Neural cell (in vitro differentiated cells): ENCODE results near the gene EXD3. TPM values are rescaled to one million over a fixed set of nuclear protein-coding genes. Genes with fewer than 3 reads are reported as not detected.

ENCODE experiments used
- H2AFZ ChIP-seq: fragments of 200-600, 300-800 bp; sonication (generic), shearing (Covaris generic); 2 replicates; pipeline ENCODE4 v1.6.0; 2014; ENCODE audit warnings: low read depth, mild to moderate bottlenecking, antibody characterized with exemption, low read length, moderate library complexity
- H3F3A ChIP-seq: fragments of 200-600 bp; shearing (Covaris generic); 2 replicates; pipeline ENCODE4 v1.6.1; 2016; ENCODE audit warnings: mild to moderate bottlenecking, moderate library complexity, mixed read lengths, antibody characterized with exemption, low read length; ENCODE audit not compliant: insufficient read depth, poor library complexity, severe bottlenecking
- H3K27ac ChIP-seq: fragments of 200-600, 300-800 bp; sonication (generic), shearing (Covaris generic); 2 replicates; pipeline ENCODE4 v1.5.1; 2014; ENCODE audit warnings: mild to moderate bottlenecking, low read length, moderate library complexity
- H3K27me3 ChIP-seq: fragments of 300-800, 200-600 bp; sonication (generic), shearing (Covaris generic); 2 replicates; pipeline ENCODE4 v1.6.0; 2014; ENCODE audit warnings: mild to moderate bottlenecking, low read depth, low read length, moderate library complexity; ENCODE audit not compliant: insufficient read depth
- H3K36me3 ChIP-seq: fragments of 300-800, 200-600 bp; sonication (generic), shearing (Covaris generic); 2 replicates; pipeline ENCODE4 v1.5.1; 2014; ENCODE audit warnings: mild to moderate bottlenecking, antibody characterized with exemption, low read length, moderate library complexity; ENCODE audit not compliant: insufficient read depth
- H3K4me2 ChIP-seq: fragments of 300-800, 200-600 bp; sonication (generic), shearing (Covaris generic); 2 replicates; pipeline ENCODE4 v1.6.0; 2014; ENCODE audit warnings: mild to moderate bottlenecking, low read length
- H3K4me3 ChIP-seq: fragments of 300-800, 200-600 bp; sonication (generic), shearing (Covaris generic); 2 replicates; pipeline ENCODE4 v1.5.1; 2014; ENCODE audit warnings: mild to moderate bottlenecking, low read length, moderate library complexity
- H3K79me2 ChIP-seq: fragments of 200-600 bp; shearing (Covaris generic); replicated peaks from 2 replicates; pipeline ENCODE4 v1.6.0; 2014; ENCODE audit warnings: mild to moderate bottlenecking, low read length, moderate library complexity; ENCODE audit not compliant: insufficient read depth
- H3K9ac ChIP-seq: fragments of 300-800, 200-600 bp; sonication (generic), shearing (Covaris generic); 2 replicates; pipeline ENCODE4 v1.6.1; 2016; ENCODE audit warnings: mild to moderate bottlenecking, low read length, mixed read lengths
- H3K9me2 ChIP-seq: fragments of 200-600 bp; shearing (Covaris generic); 2 replicates; pipeline ENCODE4 v1.6.1; 2016; ENCODE audit warnings: mild to moderate bottlenecking, low read length, mixed read lengths; ENCODE audit not compliant: insufficient read depth
- H3K9me3 ChIP-seq: fragments of 200-600, 300-800 bp; sonication (generic), shearing (Covaris generic); 2 replicates; pipeline ENCODE4 v1.6.1; 2016; ENCODE audit warnings: mild to moderate bottlenecking, mixed run types, low read length, moderate library complexity, mixed read lengths
- H4K20me1 ChIP-seq: fragments of 200-600 bp; shearing (Covaris generic); 2 replicates; pipeline ENCODE4 v1.6.1; 2016; ENCODE audit warnings: mild to moderate bottlenecking, mixed run types; ENCODE audit not compliant: insufficient read depth
- CTCF ChIP-seq: fragments of 450-650 bp; IDR thresholded peaks from 2 replicates; pipeline ENCODE4 v1.5.1; 2014; ENCODE audit warnings: antibody characterized with exemption, mild to moderate bottlenecking, moderate library complexity; ENCODE audit not compliant: poor library complexity, severe bottlenecking
- EP300 ChIP-seq: fragments of 450-650 bp; conservative IDR thresholded peaks from 2 replicates; pipeline ENCODE4 v1.6.1; 2014; ENCODE audit warnings: antibody characterized with exemption, mild to moderate bottlenecking, moderate library complexity; ENCODE audit not compliant: poor library complexity, severe bottlenecking
- EZH2 ChIP-seq: fragments of 200-600, 300-800 bp; shearing (Covaris generic), sonication (generic); IDR thresholded peaks from 2 replicates; pipeline ENCODE4 v1.6.1; 2014; ENCODE audit warnings: antibody characterized with exemption, low read length, borderline replicate concordance, mild to moderate bottlenecking; ENCODE audit not compliant: insufficient read depth, poor library complexity, severe bottlenecking
- MXI1 ChIP-seq: fragments of 450-650 bp; conservative IDR thresholded peaks from 2 replicates; pipeline ENCODE4 v1.6.1; 2014; ENCODE audit warnings: antibody characterized with exemption, mild to moderate bottlenecking; ENCODE audit not compliant: poor library complexity, severe bottlenecking
- POLR2AphosphoS5 ChIP-seq: IDR thresholded peaks from 2 replicates; pipeline ENCODE4 v1.6.1; 2012
- REST ChIP-seq: IDR thresholded peaks from 2 replicates; pipeline ENCODE4 v1.6.1; 2012; ENCODE audit warnings: borderline replicate concordance
- SMC3 ChIP-seq: fragments of 450-650 bp; conservative IDR thresholded peaks from 2 replicates; pipeline ENCODE4 v1.6.1; 2014; ENCODE audit warnings: antibody characterized with exemption, mild to moderate bottlenecking, moderate library complexity; ENCODE audit not compliant: poor library complexity
- TAF1 ChIP-seq: IDR thresholded peaks from 2 replicates; pipeline ENCODE4 v1.6.1; 2012; ENCODE audit warnings: low read depth
- polyA plus RNA-seq: library from polyadenylated mRNA; depleted of rRNA; stranded (reverse); fragments of >200 nt; gene quantifications from 2 replicates; pipeline ENCODE4 v1.2.3, GENCODE V29; 2014

Gene EXD3
- polyA plus RNA-seq, 1 donor from 2014 or later = 32.9 TPM

DNA sequence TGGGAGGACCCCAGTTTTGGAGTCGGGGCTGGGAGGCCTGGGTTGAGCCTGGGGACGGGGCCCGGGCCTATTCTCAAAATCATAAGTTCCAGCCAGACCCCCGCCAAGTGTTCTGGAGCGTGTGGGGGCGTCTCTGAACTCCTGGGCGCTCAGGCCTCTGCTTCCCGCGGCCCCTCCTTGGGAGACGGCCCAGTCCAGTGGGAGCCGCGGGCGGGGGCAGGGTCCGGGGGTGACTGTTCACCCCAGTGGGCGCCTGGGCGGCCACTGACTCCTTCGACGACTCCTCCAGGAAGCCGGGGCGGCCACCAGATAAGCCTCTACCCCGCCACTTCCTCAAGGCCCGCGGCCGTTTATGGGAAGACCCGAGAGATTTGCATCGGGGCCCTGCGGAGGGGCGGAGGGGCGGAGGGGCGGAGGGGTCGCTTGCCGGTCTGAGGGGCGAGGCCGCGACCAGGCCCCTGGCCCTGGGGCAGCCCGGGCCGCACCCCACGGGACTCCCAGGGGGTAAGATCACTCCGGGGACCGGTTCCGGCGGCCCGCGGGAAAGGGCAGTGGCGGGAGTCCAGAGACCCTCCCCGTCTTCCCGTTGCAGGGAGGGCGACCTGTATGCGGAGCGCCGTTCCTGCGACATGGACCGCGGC lies 144.8 kb downstream of the EXD3 start:
- H3K9me2 ChIP-seq = no peaks in the 10 kb centered on the region
- H3K4me3 ChIP-seq = no peak overlapping the region
- no peak overlapping the region for H3K27ac ChIP-seq
- no peaks in the 10 kb centered on the region for H3K9me3 ChIP-seq
- H4K20me1 ChIP-seq = no peaks in the 10 kb centered on the region
- peaks cover 18% of the 10 kb centered on the region for H3K27me3 ChIP-seq
- H3K36me3 ChIP-seq = no peaks in the 10 kb centered on the region
- no peak overlapping the region for H3K4me2 ChIP-seq
- no peaks in the 10 kb centered on the region for H3F3A ChIP-seq
- no peak overlapping the region for H3K9ac ChIP-seq
- TF ChIP-seq REST (no peak), EZH2 (no peak), TAF1 (no peak), EP300 (no peak), CTCF (no peak), SMC3 (no peak), MXI1 (no peak), POLR2AphosphoS5 (no peak)
- H2AFZ ChIP-seq = no peak overlapping the region
- H3K79me2 ChIP-seq = no peaks in the 10 kb centered on the region

GRCh38 chr9:137277329-137278041 lies 145.5 kb downstream of the EXD3 start, which contains the start of gene TOR4A:
Gene TOR4A (plus strand): TSS chr9:137277726. CDS start chr9:137278690, 964 bp downstream.
- Histone ChIP-seq H3K36me3 (peaks cover 4% of the 10 kb centered on the region), H3K79me2 (no peaks in the 10 kb centered on the region), H3K4me3 (no peak within 1 kb of the TSS), H3F3A (no peaks in the 10 kb centered on the region), H2AFZ (no peak within 1 kb of the TSS), H3K27me3 (peaks cover 18% of the 10 kb centered on the region), H3K9me3 (no peaks in the 10 kb centered on the region), H4K20me1 (no peaks in the 10 kb centered on the region), H3K4me2 (no peak within 1 kb of the TSS), H3K9ac (no peak within 1 kb of the TSS), H3K9me2 (no peaks in the 10 kb centered on the region), H3K27ac (no peak within 1 kb of the TSS)
- TF ChIP-seq EP300 = no peak
- no peak for TF ChIP-seq EZH2
- TF ChIP-seq TAF1 = no peak
